SK-N-SH (cell line): ENCODE measurements around the gene MALAT1. TPM values are rescaled to one million over a fixed set of nuclear protein-coding genes. Genes with fewer than 3 reads are reported as not detected.

Source experiments
- CTCF ChIA-PET: fragments of 300-600, 350-600 bp; formaldehyde crosslinking; extraction: SDS; loops from one replicate; lab custom pipeline; 2021; lab: Yijun Ruan, JAX
- POLR2A ChIA-PET: fragments of 350-600 bp; sonication (Branson Sonifier 250); formaldehyde crosslinking; extraction: SDS; loops from one replicate; lab custom pipeline; 2020; ENCODE audit warnings: antibody characterized with exemption, inconsistent platforms; lab: Yijun Ruan, JAX
- DNase-seq: peaks from one replicate; pipeline ENCODE4 v3.0.0; 2012
- H2AFZ ChIP-seq: fragments of 200-600 bp; sonication (generic); 2 replicates; pipeline ENCODE4 v1.8.1; 2016; ENCODE audit warnings: antibody characterized with exemption, mild to moderate bottlenecking, low read depth
- H3F3A ChIP-seq: fragments of 200-600 bp; sonication (generic); replicated peaks from 2 replicates; pipeline ENCODE3; 2016; ENCODE audit warnings: antibody characterized with exemption, mild to moderate bottlenecking; ENCODE audit not compliant: insufficient read depth
- H3K27ac ChIP-seq, 2 experiments: fragments of 200-500 bp in 1 of 2; fragments of 200-600 bp in 1 of 2; sonication (Bioruptor generic) in 1 of 2; sonication (generic), shearing (Covaris generic) in 1 of 2; 2 replicates each; pipeline versions ENCODE4 v1.5.1 to v1.6.1; 2014 to 2016; ENCODE audit warnings: low read depth in 2 of 2, inconsistent platforms in 1 of 2, low read length in 1 of 2, mild to moderate bottlenecking in 1 of 2, mixed read lengths in 1 of 2
- H3K27me3 ChIP-seq: fragments of 200-600 bp; sonication (generic), shearing (Covaris generic); 2 replicates; pipeline ENCODE4 v1.6.1; 2016; ENCODE audit warnings: mixed run types; ENCODE audit not compliant: insufficient read depth
- H3K36me3 ChIP-seq, 2 experiments: fragments of 200-500 bp in 1 of 2; fragments of 200-600 bp in 1 of 2; sonication (Bioruptor generic) in 1 of 2; sonication (generic) in 1 of 2; replicated peaks in 1 of 2; 2 replicates each; pipeline versions ENCODE3 to v1.5.1; 2014 to 2016; ENCODE audit warnings: low read length in 1 of 2, mild to moderate bottlenecking in 1 of 2; ENCODE audit not compliant: insufficient read depth in 2 of 2, control insufficient read depth in 1 of 2
- H3K4me1 ChIP-seq, 2 experiments: fragments of 200-500 bp in 1 of 2; fragments of 200-600 bp in 1 of 2; sonication (Bioruptor generic) in 1 of 2; sonication (generic), shearing (Covaris generic) in 1 of 2; 2 replicates each; pipeline versions ENCODE4 v1.5.1 to v1.6.1; 2014 to 2016; ENCODE audit warnings: low read depth in 1 of 2, low read length in 1 of 2, mixed run types in 1 of 2; ENCODE audit not compliant: insufficient read depth in 2 of 2, control insufficient read depth in 1 of 2
- H3K4me2 ChIP-seq: fragments of 200-600 bp; sonication (generic), shearing (Covaris generic); 2 replicates; pipeline ENCODE4 v1.6.1; 2017; ENCODE audit warnings: mixed run types
- H3K4me3 ChIP-seq, 2 experiments: fragments of 200-500 bp in 1 of 2; fragments of 200-600 bp in 1 of 2; sonication (Bioruptor generic) in 1 of 2; sonication (generic), shearing (Covaris generic) in 1 of 2; 2 replicates each; pipeline versions ENCODE4 v1.5.1 to v1.8.1; 2014 to 2016; ENCODE audit warnings: low read depth in 2 of 2, inconsistent platforms in 1 of 2, low read length in 1 of 2, mild to moderate bottlenecking in 1 of 2, mixed read lengths in 1 of 2, moderate library complexity in 1 of 2
- H3K79me2 ChIP-seq: fragments of 200-600 bp; sonication (generic); 2 replicates; pipeline ENCODE4 v1.8.1; 2017; ENCODE audit warnings: mild to moderate bottlenecking; ENCODE audit not compliant: insufficient read depth
- H3K9ac ChIP-seq: fragments of 200-600 bp; sonication (generic); 2 replicates; pipeline ENCODE4 v1.6.1; 2017; ENCODE audit warnings: mixed run types
- H3K9me2 ChIP-seq: fragments of 200-600 bp; sonication (generic); 2 replicates; pipeline ENCODE4 v1.6.1; 2017; ENCODE audit warnings: mixed run types
- H3K9me3 ChIP-seq: fragments of 200-600 bp; sonication (generic); 2 replicates; pipeline ENCODE4 v1.6.1; 2017; ENCODE audit warnings: mixed run types, mild to moderate bottlenecking, moderate library complexity
- H4K20me1 ChIP-seq: fragments of 200-600 bp; sonication (generic); 2 replicates; pipeline ENCODE4 v1.6.1; 2017; ENCODE audit warnings: mild to moderate bottlenecking, mixed run types; ENCODE audit not compliant: insufficient read depth
- EP300 ChIP-seq, 2 experiments: IDR thresholded peaks; 2 replicates each; pipeline versions ENCODE4 v1.4.0 to v1.6.1; 2012; ENCODE audit warnings: borderline replicate concordance in 1 of 2, low read depth in 1 of 2, low read length in 1 of 2
- FOXJ3 ChIP-seq: sonication (generic); formaldehyde crosslinking; IDR thresholded peaks from 2 replicates; pipeline ENCODE4 v1.5.1; 2020; ENCODE audit warnings: mild to moderate bottlenecking, missing genetic modification reagents
- RCOR1 ChIP-seq: fragments of 150-350 bp; IDR thresholded peaks from 2 replicates; pipeline ENCODE4 v1.6.1; 2017; ENCODE audit warnings: antibody characterized with exemption, low read length
- SIN3A ChIP-seq: IDR thresholded peaks from 2 replicates; pipeline ENCODE4 v1.6.1; 2012; ENCODE audit warnings: low read depth, mild to moderate bottlenecking, low read length, moderate library complexity, borderline replicate concordance
- SMC3 ChIP-seq: IDR thresholded peaks from 2 replicates; pipeline ENCODE4 v1.6.1; 2012; ENCODE audit warnings: low read depth, low read length, improper control_type of control experiment
- TAF1 ChIP-seq: IDR thresholded peaks from 2 replicates; pipeline ENCODE4 v1.6.1; 2012; ENCODE audit warnings: low read depth, mild to moderate bottlenecking, low read length, moderate library complexity, borderline replicate concordance
- TCF12 ChIP-seq: IDR thresholded peaks from 2 replicates; pipeline ENCODE4 v1.4.0; 2012
- TEAD4 ChIP-seq: IDR thresholded peaks from 2 replicates; pipeline ENCODE4 v1.4.0; 2012; ENCODE audit warnings: mild to moderate bottlenecking, borderline replicate concordance; ENCODE audit not compliant: insufficient read depth
- WGBS: methylation state at CpG from one replicate; pipeline ENCODE4 v1.1.6; 2017; ENCODE audit warnings: low lambda C conversion rate; 5-methylcytosine and 5-hydroxymethylcytosine counted together
- polyA plus RNA-seq, 3 experiments: library from polyadenylated mRNA; depleted of rRNA; stranded (reverse); fragments of >200 nt; gene quantifications; 2 replicates each; pipeline ENCODE4 v1.2.3, GENCODE V29; 2012
- TF ChIP-seq, protein P1 (sequence below): IDR thresholded peaks from 2 replicates; pipeline ENCODE4 v1.6.1; 2012; ENCODE audit warnings: mild to moderate bottlenecking, low read depth, low read length, moderate library complexity
- TF ChIP-seq, protein P2 (sequence below): IDR thresholded peaks from 2 replicates; pipeline ENCODE4 v1.4.0; 2012; ENCODE audit warnings: low read depth, borderline replicate concordance
- TF ChIP-seq, protein P3 (sequence below): IDR thresholded peaks from 2 replicates; pipeline ENCODE4; 2012
- TF ChIP-seq, protein P4 (sequence below): fragments of 200-600 bp; sonication (generic); IDR thresholded peaks from 2 replicates; pipeline ENCODE4 v1.6.1; 2017; ENCODE audit warnings: antibody characterized with exemption, mild to moderate bottlenecking, moderate library complexity

Gene MALAT1
- polyA plus RNA-seq, 1 of the 3 experiments (the other 2 are of a cell fraction) = 285 TPM

DNA sequence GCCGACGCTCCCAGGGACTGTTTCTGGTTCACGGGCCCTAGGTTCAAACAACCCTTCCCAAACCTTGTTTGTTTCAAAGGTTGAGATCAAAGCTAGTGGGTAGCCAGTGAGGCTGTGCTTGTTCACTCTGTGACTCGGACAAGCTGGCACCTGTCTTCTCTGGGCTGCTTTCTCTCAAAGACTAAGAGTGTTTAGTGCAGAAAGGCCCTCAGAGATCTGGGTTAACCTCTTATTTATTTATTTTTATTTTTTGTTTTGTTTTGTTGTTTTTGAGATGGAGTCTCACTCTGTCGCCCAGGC lies 13.0 kb upstream of the MALAT1 start:
- no peak for TF ChIP-seq TCF12
- TF ChIP-seq EP300 (IDR thresholded peaks at IDR 0.05; ENCODE audit: borderline replicate concordance in 1 of 2, low read depth in 1 of 2, low read length in 1 of 2) = no peak
- no peak for TF ChIP-seq FOXJ3 (CRISPR knock-in tag)
- TF ChIP-seq SIN3A = no peak
- TF ChIP-seq SMC3 = no peak
- TF ChIP-seq, protein P1, sequence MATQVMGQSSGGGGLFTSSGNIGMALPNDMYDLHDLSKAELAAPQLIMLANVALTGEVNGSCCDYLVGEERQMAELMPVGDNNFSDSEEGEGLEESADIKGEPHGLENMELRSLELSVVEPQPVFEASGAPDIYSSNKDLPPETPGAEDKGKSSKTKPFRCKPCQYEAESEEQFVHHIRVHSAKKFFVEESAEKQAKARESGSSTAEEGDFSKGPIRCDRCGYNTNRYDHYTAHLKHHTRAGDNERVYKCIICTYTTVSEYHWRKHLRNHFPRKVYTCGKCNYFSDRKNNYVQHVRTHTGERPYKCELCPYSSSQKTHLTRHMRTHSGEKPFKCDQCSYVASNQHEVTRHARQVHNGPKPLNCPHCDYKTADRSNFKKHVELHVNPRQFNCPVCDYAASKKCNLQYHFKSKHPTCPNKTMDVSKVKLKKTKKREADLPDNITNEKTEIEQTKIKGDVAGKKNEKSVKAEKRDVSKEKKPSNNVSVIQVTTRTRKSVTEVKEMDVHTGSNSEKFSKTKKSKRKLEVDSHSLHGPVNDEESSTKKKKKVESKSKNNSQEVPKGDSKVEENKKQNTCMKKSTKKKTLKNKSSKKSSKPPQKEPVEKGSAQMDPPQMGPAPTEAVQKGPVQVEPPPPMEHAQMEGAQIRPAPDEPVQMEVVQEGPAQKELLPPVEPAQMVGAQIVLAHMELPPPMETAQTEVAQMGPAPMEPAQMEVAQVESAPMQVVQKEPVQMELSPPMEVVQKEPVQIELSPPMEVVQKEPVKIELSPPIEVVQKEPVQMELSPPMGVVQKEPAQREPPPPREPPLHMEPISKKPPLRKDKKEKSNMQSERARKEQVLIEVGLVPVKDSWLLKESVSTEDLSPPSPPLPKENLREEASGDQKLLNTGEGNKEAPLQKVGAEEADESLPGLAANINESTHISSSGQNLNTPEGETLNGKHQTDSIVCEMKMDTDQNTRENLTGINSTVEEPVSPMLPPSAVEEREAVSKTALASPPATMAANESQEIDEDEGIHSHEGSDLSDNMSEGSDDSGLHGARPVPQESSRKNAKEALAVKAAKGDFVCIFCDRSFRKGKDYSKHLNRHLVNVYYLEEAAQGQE = no peak
- TF ChIP-seq TEAD4 = no peak
- TF ChIP-seq TAF1 = no peak
- H2AFZ ChIP-seq = no peak overlapping the region; the same call in 1 of the 2 replicates
- H3K9me3 ChIP-seq = no peaks in the 10 kb centered on the region
- ChIA-PET CTCF (interaction anchor here (3.1 to 8.3 kb wide), 3 partner anchors 8 to 14 kb away, joined by 11 to 58 read pairs (median 44); partner anchors contain the start of gene MALAT1), POLR2A (interaction anchor here (1.1 to 26.8 kb wide), 4 partner anchors 11 to 63 kb away, joined by 3 to 1027 read pairs (median 437); partner anchors contain the start of genes MALAT1 and NEAT1)
- no peaks in the 10 kb centered on the region for H4K20me1 ChIP-seq
- 59% methylated on average over 5 of the region's 5 CpGs for WGBS
- peaks cover 82% of the 10 kb centered on the region for H3K79me2 ChIP-seq
- peak overlapping the region; percentile 67 for H3K9ac ChIP-seq
- H3K36me3 ChIP-seq = no peaks in the 10 kb centered on the region
- H3K4me3 ChIP-seq = no peak overlapping the region
- H3K9me2 ChIP-seq = no peaks in the 10 kb centered on the region
- peaks cover 55 to 58% of the 10 kb centered on the region in 2 experiments for H3K4me1 ChIP-seq
- DNase-seq = no peak
- H3K27me3 ChIP-seq = no peaks in the 10 kb centered on the region
- peaks cover 72% of the 10 kb centered on the region for H3F3A ChIP-seq
- H3K4me2 ChIP-seq = peak overlapping the region; percentile 48
- peak overlapping the region; percentile 99 to 100 for H3K27ac ChIP-seq

DNA sequence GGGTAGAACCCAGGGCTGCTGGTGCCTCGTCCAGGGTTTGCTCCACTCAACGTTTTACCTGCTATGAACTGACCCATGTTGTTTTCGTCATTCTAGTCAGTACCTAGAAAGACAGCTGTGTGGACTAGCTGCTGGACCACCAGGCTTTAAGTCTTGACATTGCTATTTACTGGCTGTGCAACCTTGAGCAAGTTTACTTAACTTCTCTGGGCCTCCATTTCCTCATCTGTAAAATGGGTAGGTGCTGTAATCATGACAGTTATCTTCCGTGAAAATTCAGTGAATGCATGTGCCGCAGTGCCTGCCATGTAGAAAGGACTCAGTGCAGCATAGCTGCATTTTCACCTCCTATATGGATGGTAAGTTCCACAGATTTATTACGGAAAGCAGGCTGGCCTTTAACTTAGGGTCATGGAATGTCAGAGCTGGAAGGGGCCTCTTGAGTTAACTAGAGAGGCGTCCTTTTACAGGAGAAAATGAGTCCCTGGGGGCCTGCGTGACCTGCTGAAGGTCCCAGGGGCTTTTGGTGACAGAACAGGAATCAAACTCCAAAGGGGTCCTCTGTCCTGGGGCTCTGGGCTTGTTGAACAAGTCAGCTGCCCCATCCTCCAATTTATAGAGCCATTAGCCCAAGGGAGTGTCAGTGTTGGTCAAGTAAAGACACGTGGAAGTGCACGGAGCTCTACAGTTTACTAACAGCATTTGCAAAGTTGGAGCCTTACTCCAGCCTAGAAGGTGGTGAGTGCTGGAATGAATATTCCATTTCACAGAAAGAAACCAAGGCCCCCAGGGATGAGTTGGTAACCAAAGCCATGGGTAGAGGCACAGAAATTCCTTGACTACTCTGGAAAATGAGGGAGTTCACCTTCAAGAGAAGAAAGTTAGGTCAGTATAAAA lies 12.0 kb upstream of the MALAT1 start:
- peaks cover 88% of the 10 kb centered on the region for H3K79me2 ChIP-seq
- no peaks in the 10 kb centered on the region for H3K9me3 ChIP-seq
- H3K4me2 ChIP-seq = peak overlapping the region; percentile 71
- peaks cover 62 to 64% of the 10 kb centered on the region in 2 experiments for H3K4me1 ChIP-seq
- TF ChIP-seq, protein P2, sequence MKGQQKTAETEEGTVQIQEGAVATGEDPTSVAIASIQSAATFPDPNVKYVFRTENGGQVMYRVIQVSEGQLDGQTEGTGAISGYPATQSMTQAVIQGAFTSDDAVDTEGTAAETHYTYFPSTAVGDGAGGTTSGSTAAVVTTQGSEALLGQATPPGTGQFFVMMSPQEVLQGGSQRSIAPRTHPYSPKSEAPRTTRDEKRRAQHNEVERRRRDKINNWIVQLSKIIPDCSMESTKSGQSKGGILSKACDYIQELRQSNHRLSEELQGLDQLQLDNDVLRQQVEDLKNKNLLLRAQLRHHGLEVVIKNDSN = no peak
- TF ChIP-seq, protein P3, sequence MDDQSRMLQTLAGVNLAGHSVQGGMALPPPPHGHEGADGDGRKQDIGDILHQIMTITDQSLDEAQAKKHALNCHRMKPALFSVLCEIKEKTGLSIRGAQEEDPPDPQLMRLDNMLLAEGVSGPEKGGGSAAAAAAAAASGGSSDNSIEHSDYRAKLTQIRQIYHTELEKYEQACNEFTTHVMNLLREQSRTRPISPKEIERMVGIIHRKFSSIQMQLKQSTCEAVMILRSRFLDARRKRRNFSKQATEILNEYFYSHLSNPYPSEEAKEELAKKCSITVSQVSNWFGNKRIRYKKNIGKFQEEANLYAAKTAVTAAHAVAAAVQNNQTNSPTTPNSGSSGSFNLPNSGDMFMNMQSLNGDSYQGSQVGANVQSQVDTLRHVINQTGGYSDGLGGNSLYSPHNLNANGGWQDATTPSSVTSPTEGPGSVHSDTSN = no peak
- TF ChIP-seq, protein P4, sequence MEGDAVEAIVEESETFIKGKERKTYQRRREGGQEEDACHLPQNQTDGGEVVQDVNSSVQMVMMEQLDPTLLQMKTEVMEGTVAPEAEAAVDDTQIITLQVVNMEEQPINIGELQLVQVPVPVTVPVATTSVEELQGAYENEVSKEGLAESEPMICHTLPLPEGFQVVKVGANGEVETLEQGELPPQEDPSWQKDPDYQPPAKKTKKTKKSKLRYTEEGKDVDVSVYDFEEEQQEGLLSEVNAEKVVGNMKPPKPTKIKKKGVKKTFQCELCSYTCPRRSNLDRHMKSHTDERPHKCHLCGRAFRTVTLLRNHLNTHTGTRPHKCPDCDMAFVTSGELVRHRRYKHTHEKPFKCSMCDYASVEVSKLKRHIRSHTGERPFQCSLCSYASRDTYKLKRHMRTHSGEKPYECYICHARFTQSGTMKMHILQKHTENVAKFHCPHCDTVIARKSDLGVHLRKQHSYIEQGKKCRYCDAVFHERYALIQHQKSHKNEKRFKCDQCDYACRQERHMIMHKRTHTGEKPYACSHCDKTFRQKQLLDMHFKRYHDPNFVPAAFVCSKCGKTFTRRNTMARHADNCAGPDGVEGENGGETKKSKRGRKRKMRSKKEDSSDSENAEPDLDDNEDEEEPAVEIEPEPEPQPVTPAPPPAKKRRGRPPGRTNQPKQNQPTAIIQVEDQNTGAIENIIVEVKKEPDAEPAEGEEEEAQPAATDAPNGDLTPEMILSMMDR = no peak
- TF ChIP-seq RCOR1 (no peak), TCF12 (no peak), TAF1 (no peak)
- TF ChIP-seq, all 33 proteins: peak for 0
- H3K27ac ChIP-seq = peak overlapping the region; percentile 99 to 100
- peak overlapping the region; percentile 84 for H3K9ac ChIP-seq
- no peaks in the 10 kb centered on the region for H3K36me3 ChIP-seq
- H3K27me3 ChIP-seq = no peaks in the 10 kb centered on the region
- H4K20me1 ChIP-seq = no peaks in the 10 kb centered on the region
- POLR2A ChIA-PET = interaction anchor here (0.6 to 26.8 kb wide), 7 partner anchors 12 to 1302 kb away, joined by 3 to 1027 read pairs (median 5); partner anchors contain the start of genes MALAT1 and NEAT1
- peak overlapping the region in 1 of 2 experiments; percentile 4; a peak in 1 of 4 replicates for H3K4me3 ChIP-seq
- no peak overlapping the region for H2AFZ ChIP-seq
- CTCF ChIA-PET = interaction anchor here (1.1 to 8.3 kb wide), 6 partner anchors 9 to 105 kb away, joined by 3 to 58 read pairs (median 8); partner anchors contain the start of gene MALAT1
- 73% methylated on average over 10 of the region's 10 CpGs for WGBS
- no peaks in the 10 kb centered on the region for H3K9me2 ChIP-seq
- DNase-seq = no peak
- H3F3A ChIP-seq = peaks cover 72% of the 10 kb centered on the region
